ENCODE measurements around the gene E2F3.

GRCh38 chr6:20412682-20413073 is 11.0 kb downstream of the E2F3 start:
- TF ChIP-seq POLR2A (IDR thresholded peaks at IDR 0.05) = no peak
- TF ChIP-seq CTCF (IDR thresholded peaks at IDR 0.05) = no peak
- no peak for TF ChIP-seq POLR2AphosphoS5 (IDR thresholded peaks at IDR 0.05)
- TF ChIP-seq EP300 (IDR thresholded peaks at IDR 0.05) = no peak

Measured in upper lobe of left lung (tissue), 4 donors.